ENCODE measurements around the gene CBX6.

CBX6 gene

GRCh38 chr22:38868886-38869381 lies 3.1 kb downstream of the CBX6 start:
- DNase-seq (ENCODE audit: low spot score) = peak; percentile 79
- H3K27ac ChIP-seq = no peak overlapping the region
- H3K4me3 ChIP-seq = no peak overlapping the region
- peak; percentile 79 for TF ChIP-seq CTCF (IDR thresholded peaks at IDR 0.05)

- DNase-seq (ENCODE audit: low spot score) = peak; percentile 65
- no peak overlapping the region for H3K27ac ChIP-seq
- no peak overlapping the region for H3K4me3 ChIP-seq
- no peak for TF ChIP-seq CTCF (IDR thresholded peaks at IDR 0.05)
Observed at GRCh38 chr22:38868286-38868721, 3.7 kb downstream of the CBX6 start.

GRCh38 chr22:38867471-38868285 lies 4.3 kb downstream of the CBX6 start:
- DNase-seq (ENCODE audit: low spot score) = peak; percentile 72
- H3K27ac ChIP-seq = no peak overlapping the region
- TF ChIP-seq CTCF (IDR thresholded peaks at IDR 0.05) = no peak
- no peak overlapping the region for H3K4me3 ChIP-seq

GRCh38 chr22:38867124-38867455 lies 4.9 kb downstream of the CBX6 start:
- DNase-seq (ENCODE audit: low spot score) = no peak
- TF ChIP-seq CTCF (IDR thresholded peaks at IDR 0.05) = no peak
- H3K4me3 ChIP-seq = no peak overlapping the region
- H3K27ac ChIP-seq = no peak overlapping the region

GRCh38 chr22:38866399-38867123 lies 5.5 kb downstream of the CBX6 start:
- Histone ChIP-seq H3K27ac (peak overlapping the region in 1 of 2 donors; percentile 43), H3K4me3 (peak overlapping the region; percentile 12)
- TF ChIP-seq CTCF (IDR thresholded peaks at IDR 0.05) = no peak
- peak; percentile 72 for DNase-seq (ENCODE audit: low spot score)

- no peak for DNase-seq (ENCODE audit: low spot score)
- TF ChIP-seq CTCF (IDR thresholded peaks at IDR 0.05) = no peak
- H3K4me3 ChIP-seq = peak overlapping the region; percentile 12
- H3K27ac ChIP-seq = peak overlapping the region in 1 of 2 donors; percentile 43
Observed at GRCh38 chr22:38866024-38866398, 6.0 kb downstream of the CBX6 start.

Measured in coronary artery (tissue), 2 donors.